Subcutaneous adipose tissue (tissue), 4 donors: ENCODE data around the gene PVALEF. TPM values are rescaled to one million over a fixed set of nuclear protein-coding genes. Genes with fewer than 3 reads are reported as not detected.

Source experiments
- total RNA-seq, 4 donors: library from RNA; depleted of rRNA; stranded (reverse); fragments of >200 nt; gene quantifications; one replicate each; pipeline ENCODE4 v1.1.0, GENCODE V29; 2016
- TF ChIP-seq, protein P1 (sequence below): fragments of 450-650 bp; IDR thresholded peaks from one replicate; pipeline ENCODE4 v1.5.1; 2016; ENCODE audit warnings: low read depth, mild to moderate bottlenecking, control low read depth, antibody characterized with exemption, moderate library complexity

The PVALEF gene
- total RNA-seq, 4 donors from 2014 or later: not detected

DNA sequence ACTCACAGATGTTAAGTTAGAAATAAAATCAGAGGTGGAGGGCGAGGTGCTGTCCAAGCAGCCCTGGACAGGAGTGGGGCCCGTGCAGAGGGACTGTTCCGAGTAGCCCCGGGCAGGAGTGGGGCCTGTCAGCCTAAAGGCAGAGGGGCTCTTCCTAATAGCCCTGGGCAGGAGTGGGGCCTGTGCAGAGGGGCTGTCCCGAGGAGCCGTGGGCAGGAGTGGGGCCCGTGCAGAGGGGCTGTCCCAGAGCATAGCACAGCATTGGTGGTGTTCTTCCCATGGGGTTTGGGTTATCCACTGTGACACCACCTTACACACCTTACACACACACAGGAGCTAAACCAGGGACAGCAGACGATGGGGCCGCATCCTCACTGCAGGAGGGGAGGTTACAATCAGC lies 47.1 kb downstream of the PVALEF start:
- TF ChIP-seq, protein P1, sequence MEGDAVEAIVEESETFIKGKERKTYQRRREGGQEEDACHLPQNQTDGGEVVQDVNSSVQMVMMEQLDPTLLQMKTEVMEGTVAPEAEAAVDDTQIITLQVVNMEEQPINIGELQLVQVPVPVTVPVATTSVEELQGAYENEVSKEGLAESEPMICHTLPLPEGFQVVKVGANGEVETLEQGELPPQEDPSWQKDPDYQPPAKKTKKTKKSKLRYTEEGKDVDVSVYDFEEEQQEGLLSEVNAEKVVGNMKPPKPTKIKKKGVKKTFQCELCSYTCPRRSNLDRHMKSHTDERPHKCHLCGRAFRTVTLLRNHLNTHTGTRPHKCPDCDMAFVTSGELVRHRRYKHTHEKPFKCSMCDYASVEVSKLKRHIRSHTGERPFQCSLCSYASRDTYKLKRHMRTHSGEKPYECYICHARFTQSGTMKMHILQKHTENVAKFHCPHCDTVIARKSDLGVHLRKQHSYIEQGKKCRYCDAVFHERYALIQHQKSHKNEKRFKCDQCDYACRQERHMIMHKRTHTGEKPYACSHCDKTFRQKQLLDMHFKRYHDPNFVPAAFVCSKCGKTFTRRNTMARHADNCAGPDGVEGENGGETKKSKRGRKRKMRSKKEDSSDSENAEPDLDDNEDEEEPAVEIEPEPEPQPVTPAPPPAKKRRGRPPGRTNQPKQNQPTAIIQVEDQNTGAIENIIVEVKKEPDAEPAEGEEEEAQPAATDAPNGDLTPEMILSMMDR: no peak

DNA sequence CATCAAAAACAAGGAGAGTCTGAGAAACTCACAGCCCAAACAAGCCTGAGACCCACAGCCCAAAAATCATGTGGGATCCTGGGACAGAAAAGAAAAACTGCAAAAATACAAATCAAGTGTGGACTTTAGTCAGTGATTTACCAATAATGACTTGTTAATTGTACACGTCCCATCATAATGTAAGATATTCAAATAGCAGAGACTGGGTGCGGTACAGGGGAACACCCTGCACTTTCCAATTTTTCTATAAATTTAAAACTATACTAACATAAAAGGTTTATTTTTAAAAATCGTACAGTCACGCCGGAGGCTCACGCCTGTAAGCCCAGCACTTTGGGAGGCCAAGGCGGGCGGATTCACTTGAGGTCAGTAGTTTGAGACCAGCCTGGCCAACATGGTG lies 48.7 kb downstream of the PVALEF start:
- TF ChIP-seq, protein P1: no peak

DNA sequence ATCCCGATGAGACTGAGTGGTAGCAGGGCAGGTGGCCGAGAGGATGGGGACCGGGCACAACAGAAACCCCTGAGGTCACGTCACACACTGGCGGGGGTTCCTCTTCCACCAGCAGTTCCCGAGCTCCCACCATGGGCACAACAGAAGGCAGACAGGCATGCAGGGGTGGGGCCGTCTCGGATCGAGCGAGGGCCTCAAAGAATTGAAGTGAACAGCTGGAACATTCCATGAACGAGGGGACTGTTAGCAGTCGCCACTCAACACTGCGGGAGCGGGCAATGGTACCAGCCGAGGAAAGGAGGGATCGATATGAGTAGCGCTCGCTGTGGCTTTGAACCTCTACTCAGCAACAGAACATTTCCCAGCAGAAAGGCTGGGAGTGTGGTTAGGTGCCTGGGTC lies 52.2 kb downstream of the PVALEF start:
- TF ChIP-seq, protein P1: no peak

DNA sequence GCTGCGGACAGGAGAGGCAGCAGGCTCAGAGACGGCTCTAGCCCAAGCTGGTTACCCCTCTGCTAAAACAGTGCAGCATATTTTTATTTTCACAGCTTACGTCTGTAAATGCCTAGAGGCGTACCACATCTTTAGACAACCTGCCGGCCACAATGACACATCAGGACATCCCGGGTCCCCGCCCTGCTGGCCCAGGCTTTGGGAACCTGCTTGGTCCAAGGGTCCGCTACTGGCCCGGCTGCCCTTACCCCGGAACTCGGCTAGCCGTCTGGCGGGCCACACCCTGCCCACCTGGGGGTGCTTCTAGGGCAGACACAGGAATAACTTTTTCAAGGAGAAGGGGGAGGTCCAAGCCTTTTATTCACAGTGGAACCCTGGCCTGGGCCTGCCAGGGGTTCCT lies 53.2 kb downstream of the PVALEF start:
- TF ChIP-seq, protein P1: no peak

DNA sequence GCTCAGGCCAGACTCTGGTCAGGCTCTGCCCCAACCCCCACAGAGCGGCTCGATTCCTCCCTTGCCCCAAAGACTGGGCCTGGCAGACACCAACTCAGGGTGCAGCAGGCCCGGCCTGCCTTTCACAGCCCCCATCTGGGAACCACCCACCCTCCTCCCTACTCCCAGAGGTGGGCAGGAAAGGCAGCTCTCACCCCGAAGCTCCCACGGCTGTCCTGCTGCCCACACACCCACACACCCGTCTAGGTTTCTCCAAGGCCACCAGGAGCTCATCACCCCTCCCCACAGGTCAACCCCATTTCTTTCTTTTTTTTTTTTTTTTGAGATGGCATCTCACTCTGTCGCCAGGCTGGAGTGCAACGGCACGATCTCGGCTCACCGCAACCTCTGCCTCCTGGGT lies 53.7 kb downstream of the PVALEF start:
- TF ChIP-seq, protein P1: no peak

DNA sequence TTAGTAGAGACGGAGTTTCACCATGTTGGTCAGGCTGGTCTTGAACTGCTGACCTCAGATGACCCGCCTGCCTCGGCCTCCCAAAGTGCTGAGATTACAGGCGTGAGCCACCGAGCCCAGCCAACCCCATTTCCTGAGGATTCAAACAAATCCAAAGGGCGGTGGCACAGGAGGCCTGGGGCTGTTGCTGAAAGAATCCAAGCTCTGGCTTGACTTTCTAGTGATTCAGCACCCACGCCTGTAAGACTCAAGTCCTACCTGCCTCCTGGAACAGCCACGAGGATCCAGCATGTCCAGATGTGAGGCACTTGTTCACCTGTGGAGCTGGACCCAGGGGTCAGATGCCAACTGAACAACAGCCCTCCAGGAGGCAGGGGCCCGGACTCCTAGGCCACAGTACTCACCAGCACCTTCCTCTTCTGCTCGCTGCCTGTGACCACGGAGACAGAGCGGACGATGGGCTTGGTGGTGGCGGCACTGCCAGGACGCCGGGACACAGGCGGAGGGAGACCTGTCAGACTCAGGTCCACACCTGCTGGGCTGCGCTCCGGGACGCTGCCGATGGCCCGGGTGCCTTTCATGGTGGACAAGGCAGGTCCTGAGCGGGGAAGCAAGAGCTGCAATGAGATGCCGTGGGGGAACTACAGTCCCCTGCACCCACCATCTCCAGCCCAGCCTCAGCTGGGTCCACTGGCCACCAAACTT lies 54.3 kb downstream of the PVALEF start:
- TF ChIP-seq, protein P1: no peak

DNA sequence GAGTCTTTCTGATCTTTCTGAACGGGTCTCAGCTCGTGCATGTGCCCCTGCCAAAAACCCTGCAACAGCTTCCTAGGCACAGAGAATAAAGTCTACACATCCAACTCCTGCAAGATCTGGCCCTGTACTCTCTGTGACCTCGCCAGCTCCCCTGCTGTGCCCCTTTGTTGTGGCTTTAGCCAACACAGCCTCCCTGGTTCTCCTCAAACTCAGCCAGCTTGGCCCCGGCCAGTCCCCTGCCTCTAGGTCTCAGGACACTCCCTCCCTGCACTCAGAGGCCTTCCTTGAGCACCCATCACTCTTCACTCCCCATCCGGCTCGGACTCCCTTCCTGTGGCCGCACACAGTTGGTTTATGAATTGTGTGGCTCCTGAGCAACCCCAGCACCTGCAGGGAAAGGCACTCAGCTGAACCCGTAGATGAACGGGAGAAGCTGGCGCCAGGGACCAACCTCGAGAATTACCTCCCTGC lies 56.1 kb downstream of the PVALEF start:
- TF ChIP-seq, protein P1: no peak
